Vagina (tissue), 2 donors: Measurements from ENCODE around the gene LPP.

ENCODE experiments used
- POLR2A ChIP-seq, 2 donors: fragments of 450-650 bp; IDR thresholded peaks; one replicate each; pipeline ENCODE4 v1.6.1; 2017; ENCODE audit warnings: antibody characterized with exemption in 2 of 2, mild to moderate bottlenecking in 2 of 2, moderate library complexity in 2 of 2
- POLR2AphosphoS5 ChIP-seq, 2 donors: sonication (generic); formaldehyde crosslinking; IDR thresholded peaks; one replicate each; pipeline ENCODE4 v1.9.0; 2017; ENCODE audit warnings: antibody characterized with exemption in 2 of 2, mild to moderate bottlenecking in 2 of 2, low read depth in 1 of 2; ENCODE audit not compliant: insufficient read depth in 1 of 2
- TF ChIP-seq, protein P1 (sequence below), 3 experiments: fragments of 450-650 bp in 2 of 3; fragments of 200-600 bp in 1 of 3; sonication (generic) in 1 of 3; IDR thresholded peaks; one replicate each; pipeline ENCODE4 v1.5.1; 2017 to 2019; ENCODE audit warnings: antibody characterized with exemption in 3 of 3, mild to moderate bottlenecking in 2 of 3, moderate library complexity in 2 of 3

DNA sequence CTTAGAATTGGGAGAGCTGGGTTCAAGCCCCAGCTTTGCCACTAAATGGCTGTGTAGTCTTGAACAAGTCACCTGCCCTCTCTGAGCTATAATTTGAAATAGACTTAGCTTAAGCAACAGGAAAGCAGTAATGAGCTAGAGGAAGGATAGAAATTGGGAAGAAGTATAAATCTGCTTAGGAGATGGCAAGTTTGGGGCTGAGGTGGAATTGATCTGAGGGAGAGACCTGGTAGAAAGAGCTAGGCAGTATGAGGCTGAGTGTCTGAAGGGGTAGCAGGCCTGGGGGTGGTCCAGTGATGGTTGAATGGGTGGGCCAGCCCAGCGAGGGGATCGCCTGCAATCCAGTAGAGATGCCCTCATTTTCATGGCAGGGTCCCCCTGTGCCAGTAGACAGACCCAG is 22.9 kb downstream of the LPP start:
- TF ChIP-seq, protein P1, sequence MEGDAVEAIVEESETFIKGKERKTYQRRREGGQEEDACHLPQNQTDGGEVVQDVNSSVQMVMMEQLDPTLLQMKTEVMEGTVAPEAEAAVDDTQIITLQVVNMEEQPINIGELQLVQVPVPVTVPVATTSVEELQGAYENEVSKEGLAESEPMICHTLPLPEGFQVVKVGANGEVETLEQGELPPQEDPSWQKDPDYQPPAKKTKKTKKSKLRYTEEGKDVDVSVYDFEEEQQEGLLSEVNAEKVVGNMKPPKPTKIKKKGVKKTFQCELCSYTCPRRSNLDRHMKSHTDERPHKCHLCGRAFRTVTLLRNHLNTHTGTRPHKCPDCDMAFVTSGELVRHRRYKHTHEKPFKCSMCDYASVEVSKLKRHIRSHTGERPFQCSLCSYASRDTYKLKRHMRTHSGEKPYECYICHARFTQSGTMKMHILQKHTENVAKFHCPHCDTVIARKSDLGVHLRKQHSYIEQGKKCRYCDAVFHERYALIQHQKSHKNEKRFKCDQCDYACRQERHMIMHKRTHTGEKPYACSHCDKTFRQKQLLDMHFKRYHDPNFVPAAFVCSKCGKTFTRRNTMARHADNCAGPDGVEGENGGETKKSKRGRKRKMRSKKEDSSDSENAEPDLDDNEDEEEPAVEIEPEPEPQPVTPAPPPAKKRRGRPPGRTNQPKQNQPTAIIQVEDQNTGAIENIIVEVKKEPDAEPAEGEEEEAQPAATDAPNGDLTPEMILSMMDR (IDR thresholded peaks at IDR 0.05) = no peak
- TF ChIP-seq POLR2AphosphoS5 (IDR thresholded peaks at IDR 0.05; ENCODE audit: insufficient read depth in 1 of 2, low read depth in 1 of 2) (no peak), POLR2A (IDR thresholded peaks at IDR 0.05) (no peak)
